GM08714 (cell line): ENCODE data around the gene DDT.
"Not testable (repeated sequence)": the region's sequence is repeated elsewhere in the genome, so short reads cannot be mapped to it uniquely, and the experiment has no call there.

Experiments used
- H3K4me3 ChIP-seq: fragments of 200-500 bp; sonication (Bioruptor generic); 2 replicates; pipeline ENCODE4 v1.5.1; 2014; ENCODE audit warnings: mild to moderate bottlenecking, low read length, inconsistent platforms
- ZNF274 ChIP-seq: IDR thresholded peaks from 2 replicates; pipeline ENCODE4 v1.6.1; 2012; ENCODE audit warnings: mild to moderate bottlenecking, low read depth, low read length

The DDT gene

DNA sequence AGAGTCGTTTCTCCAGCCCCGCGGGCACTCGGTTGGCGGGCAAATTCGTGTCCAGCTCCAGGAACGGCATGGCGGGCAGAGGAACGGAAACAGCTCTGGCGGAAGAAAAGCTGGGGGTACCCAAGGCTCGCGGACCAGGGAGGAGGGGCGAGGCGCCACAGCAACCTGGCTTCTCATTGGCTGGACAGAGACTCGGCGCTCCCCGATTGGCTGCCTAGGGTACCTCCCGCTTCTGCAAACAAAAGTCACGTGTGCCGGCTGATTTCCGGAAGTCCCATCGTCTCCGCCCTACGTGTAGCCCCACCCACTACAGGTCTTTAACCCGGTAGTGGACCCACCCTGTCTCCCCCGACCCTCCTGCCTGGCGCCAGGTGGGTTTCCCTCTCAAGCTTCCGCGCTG is at the start of gene DDT:
TSS of gene DDT (minus strand) at position 97 of the 400 bp plus-strand sequence. CDS start at position 70, 27 bp downstream.
- H3K4me3 ChIP-seq: not testable (repeated sequence)

GRCh38 chr22:24023204-24023789 is 49.1 kb upstream of the DDT start:
- H3K4me3 ChIP-seq: no peak overlapping the region
- TF ChIP-seq ZNF274: no peak

GRCh38 chr22:24021304-24021703 is 47.1 kb upstream of the DDT start:
- no peak overlapping the region for H3K4me3 ChIP-seq
- no peak for TF ChIP-seq ZNF274

DNA sequence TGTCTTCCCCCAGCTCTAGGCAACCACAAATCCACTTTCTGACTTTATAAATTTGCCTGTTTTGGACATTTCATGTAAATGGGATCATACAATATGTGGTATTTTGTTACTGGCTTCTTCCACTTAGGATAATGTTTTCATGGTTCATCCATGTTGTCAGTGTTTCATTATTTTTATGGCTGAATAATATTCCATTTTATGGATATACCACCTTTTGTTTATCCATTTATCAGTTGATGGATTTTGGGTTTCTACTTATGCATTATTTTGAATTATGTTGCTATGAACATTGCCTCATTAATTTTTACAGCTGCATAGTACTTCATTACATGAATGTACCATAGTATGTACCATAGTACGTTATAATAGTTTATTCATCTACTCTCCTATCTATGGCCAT is 41.9 kb upstream of the DDT start:
- no peak overlapping the region for H3K4me3 ChIP-seq
- TF ChIP-seq ZNF274: no peak

DNA sequence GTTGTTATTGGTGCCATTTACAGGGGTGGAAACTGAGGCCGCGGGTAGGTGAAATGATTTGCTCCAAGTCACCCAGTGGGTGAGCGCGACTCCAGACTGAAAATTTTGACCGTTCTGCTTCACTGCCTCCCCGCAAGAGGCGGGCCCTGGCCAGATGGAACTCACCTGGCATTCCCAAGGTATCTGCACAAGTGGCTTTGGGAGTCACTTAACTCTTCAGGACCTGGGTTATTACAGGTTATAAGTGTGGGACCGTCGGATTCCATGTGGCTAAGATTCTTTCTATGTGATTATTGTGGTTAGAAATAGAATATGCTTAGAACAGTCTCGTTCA is 37.5 kb upstream of the DDT start:
- H3K4me3 ChIP-seq: peak overlapping the region; percentile 86
- TF ChIP-seq ZNF274: no peak

- no peak overlapping the region for H3K4me3 ChIP-seq
Measured at GRCh38 chr22:24010018-24010391, 35.8 kb upstream of the DDT start.

DNA sequence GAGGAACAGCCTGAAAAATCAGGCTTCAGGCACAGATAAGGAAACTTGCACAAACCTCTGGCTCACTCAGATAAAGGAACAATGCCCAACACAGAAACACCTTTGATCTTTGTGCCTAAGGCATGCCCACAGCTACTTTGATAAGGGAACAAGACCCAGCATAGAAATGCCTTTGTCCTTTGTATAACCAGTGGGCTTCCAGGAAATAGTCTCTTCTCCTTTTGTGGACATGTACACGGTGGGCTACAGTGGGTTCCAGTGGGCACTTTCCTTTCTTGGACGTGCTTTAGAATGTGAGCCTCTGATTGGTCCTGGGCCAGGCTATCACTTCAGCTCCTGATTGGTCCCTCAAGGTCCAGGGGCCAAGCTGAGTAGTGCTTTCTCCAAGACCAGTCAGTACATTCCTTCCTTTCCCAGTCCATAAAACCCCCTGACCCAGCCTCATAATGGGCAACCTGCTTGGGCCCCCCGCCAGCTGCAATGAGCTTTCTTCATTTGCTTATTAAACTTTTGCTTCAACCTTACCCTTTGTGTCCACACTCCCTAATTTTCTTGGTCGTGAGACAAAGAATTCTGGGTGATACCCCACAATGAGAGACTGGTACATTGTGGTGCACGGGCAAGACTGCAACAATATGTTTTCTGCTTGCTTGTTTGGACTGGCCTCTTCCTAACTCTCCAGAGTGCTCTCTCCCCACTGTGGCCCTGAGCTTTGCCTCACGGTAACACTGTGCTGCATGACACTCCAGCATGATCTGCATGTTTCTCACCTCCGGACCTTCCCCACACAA is 35.2 kb upstream of the DDT start:
- TF ChIP-seq ZNF274: no peak
- H3K4me3 ChIP-seq: no peak overlapping the region

More at GRCh38 chr22:24010018-24010391, 35.8 kb upstream of the DDT start:
- TF ChIP-seq ZNF274: no peak

GRCh38 chr22:24008381-24009226 is 34.4 kb upstream of the DDT start:
- no peak for TF ChIP-seq ZNF274
- H3K4me3 ChIP-seq: no peak overlapping the region

GRCh38 chr22:24008022-24008283 is 33.7 kb upstream of the DDT start:
- TF ChIP-seq ZNF274: no peak
- no peak overlapping the region for H3K4me3 ChIP-seq

GRCh38 chr22:24007253-24008021 is 33.2 kb upstream of the DDT start:
- H3K4me3 ChIP-seq: no peak overlapping the region
- TF ChIP-seq ZNF274: no peak

GRCh38 chr22:24006914-24007214 is 32.6 kb upstream of the DDT start:
- H3K4me3 ChIP-seq: no peak overlapping the region
- TF ChIP-seq ZNF274: no peak

DNA sequence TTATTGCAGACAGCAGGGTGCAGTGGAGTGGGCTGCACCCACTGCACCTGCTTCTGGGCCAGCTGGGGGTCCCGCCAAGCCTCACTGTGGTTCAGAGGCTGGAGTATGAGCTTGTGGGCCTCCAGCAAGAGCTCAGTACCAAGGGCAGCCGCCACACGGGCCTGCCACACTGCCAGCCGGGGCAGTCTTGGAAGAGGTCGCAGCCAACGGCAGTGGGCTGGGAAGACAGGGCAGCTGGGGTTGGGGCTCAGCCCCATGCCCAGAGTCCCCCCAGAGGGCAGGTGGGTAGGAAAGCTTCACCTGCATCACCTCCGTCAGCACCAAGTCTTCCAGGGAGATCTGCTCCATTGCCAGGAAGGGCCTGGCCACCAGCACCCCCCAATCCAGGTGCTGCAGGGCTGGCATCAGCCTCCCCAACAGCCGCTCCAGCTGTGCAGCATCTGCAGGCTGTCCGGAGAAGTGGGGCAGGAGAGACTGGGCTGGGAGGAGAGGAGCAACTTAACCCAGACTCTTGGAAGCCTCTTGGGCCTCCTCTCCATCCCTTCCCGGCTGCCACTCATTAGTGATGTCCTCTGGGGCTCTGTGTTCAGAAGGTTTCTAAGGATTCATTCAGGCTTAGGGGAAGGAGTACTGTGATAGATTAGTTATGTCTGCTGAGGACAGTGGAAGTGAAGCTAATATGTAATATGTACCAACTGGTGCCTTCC is 32.1 kb upstream of the DDT start:
- H3K4me3 ChIP-seq: no peak overlapping the region
- TF ChIP-seq ZNF274: no peak

DNA sequence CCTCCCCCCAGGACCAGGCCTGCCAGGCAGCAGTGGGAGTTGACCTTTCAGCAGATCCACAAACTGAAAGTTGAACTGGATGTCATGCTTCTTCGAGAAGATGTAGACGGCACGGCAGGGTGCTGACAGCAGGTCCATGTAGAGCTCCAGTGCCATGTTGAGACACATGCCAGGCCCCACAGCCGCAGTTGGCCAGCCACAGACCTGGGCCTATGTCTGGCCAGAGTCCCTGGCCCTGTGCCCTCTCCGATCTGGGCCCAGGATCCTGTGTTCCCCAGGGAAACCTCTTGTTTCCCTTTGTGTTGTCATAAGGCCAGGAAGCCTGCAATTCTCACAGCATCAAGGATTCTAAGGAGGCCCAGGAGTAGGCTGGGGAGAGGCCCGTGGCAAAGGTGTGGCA is 31.0 kb upstream of the DDT start, which contains the start of gene GSTT4:
TSS of gene GSTT4 (minus strand) at position 253 of the 400 bp plus-strand sequence. CDS start at position 156, 97 bp downstream.
- no peak for TF ChIP-seq ZNF274
- no peak within 1 kb of the TSS for H3K4me3 ChIP-seq

GRCh38 chr22:24003887-24004286 is 29.6 kb upstream of the DDT start:
- no peak for TF ChIP-seq ZNF274
- no peak overlapping the region for H3K4me3 ChIP-seq
